Neural cell (in vitro differentiated cells): ENCODE results near the gene ST6GALNAC3. TPM values are rescaled to one million over a fixed set of nuclear protein-coding genes. Genes with fewer than 3 reads are reported as not detected.

Experiments used
- H2AFZ ChIP-seq: fragments of 200-600, 300-800 bp; sonication (generic), shearing (Covaris generic); 2 replicates; pipeline ENCODE4 v1.6.0; 2014; ENCODE audit warnings: low read depth, mild to moderate bottlenecking, antibody characterized with exemption, low read length, moderate library complexity
- H3F3A ChIP-seq: fragments of 200-600 bp; shearing (Covaris generic); 2 replicates; pipeline ENCODE4 v1.6.1; 2016; ENCODE audit warnings: mild to moderate bottlenecking, moderate library complexity, mixed read lengths, antibody characterized with exemption, low read length; ENCODE audit not compliant: insufficient read depth, poor library complexity, severe bottlenecking
- H3K27ac ChIP-seq: fragments of 200-600, 300-800 bp; sonication (generic), shearing (Covaris generic); 2 replicates; pipeline ENCODE4 v1.5.1; 2014; ENCODE audit warnings: mild to moderate bottlenecking, low read length, moderate library complexity
- H3K27me3 ChIP-seq: fragments of 300-800, 200-600 bp; sonication (generic), shearing (Covaris generic); 2 replicates; pipeline ENCODE4 v1.6.0; 2014; ENCODE audit warnings: mild to moderate bottlenecking, low read depth, low read length, moderate library complexity; ENCODE audit not compliant: insufficient read depth
- H3K36me3 ChIP-seq: fragments of 300-800, 200-600 bp; sonication (generic), shearing (Covaris generic); 2 replicates; pipeline ENCODE4 v1.5.1; 2014; ENCODE audit warnings: mild to moderate bottlenecking, antibody characterized with exemption, low read length, moderate library complexity; ENCODE audit not compliant: insufficient read depth
- H3K4me2 ChIP-seq: fragments of 300-800, 200-600 bp; sonication (generic), shearing (Covaris generic); 2 replicates; pipeline ENCODE4 v1.6.0; 2014; ENCODE audit warnings: mild to moderate bottlenecking, low read length
- H3K4me3 ChIP-seq: fragments of 300-800, 200-600 bp; sonication (generic), shearing (Covaris generic); 2 replicates; pipeline ENCODE4 v1.5.1; 2014; ENCODE audit warnings: mild to moderate bottlenecking, low read length, moderate library complexity
- H3K79me2 ChIP-seq: fragments of 200-600 bp; shearing (Covaris generic); replicated peaks from 2 replicates; pipeline ENCODE4 v1.6.0; 2014; ENCODE audit warnings: mild to moderate bottlenecking, low read length, moderate library complexity; ENCODE audit not compliant: insufficient read depth
- H3K9ac ChIP-seq: fragments of 300-800, 200-600 bp; sonication (generic), shearing (Covaris generic); 2 replicates; pipeline ENCODE4 v1.6.1; 2016; ENCODE audit warnings: mild to moderate bottlenecking, low read length, mixed read lengths
- H3K9me2 ChIP-seq: fragments of 200-600 bp; shearing (Covaris generic); 2 replicates; pipeline ENCODE4 v1.6.1; 2016; ENCODE audit warnings: mild to moderate bottlenecking, low read length, mixed read lengths; ENCODE audit not compliant: insufficient read depth
- H3K9me3 ChIP-seq: fragments of 200-600, 300-800 bp; sonication (generic), shearing (Covaris generic); 2 replicates; pipeline ENCODE4 v1.6.1; 2016; ENCODE audit warnings: mild to moderate bottlenecking, mixed run types, low read length, moderate library complexity, mixed read lengths
- H4K20me1 ChIP-seq: fragments of 200-600 bp; shearing (Covaris generic); 2 replicates; pipeline ENCODE4 v1.6.1; 2016; ENCODE audit warnings: mild to moderate bottlenecking, mixed run types; ENCODE audit not compliant: insufficient read depth
- EP300 ChIP-seq: fragments of 450-650 bp; conservative IDR thresholded peaks from 2 replicates; pipeline ENCODE4 v1.6.1; 2014; ENCODE audit warnings: antibody characterized with exemption, mild to moderate bottlenecking, moderate library complexity; ENCODE audit not compliant: poor library complexity, severe bottlenecking
- EZH2 ChIP-seq: fragments of 200-600, 300-800 bp; shearing (Covaris generic), sonication (generic); IDR thresholded peaks from 2 replicates; pipeline ENCODE4 v1.6.1; 2014; ENCODE audit warnings: antibody characterized with exemption, low read length, borderline replicate concordance, mild to moderate bottlenecking; ENCODE audit not compliant: insufficient read depth, poor library complexity, severe bottlenecking
- MXI1 ChIP-seq: fragments of 450-650 bp; conservative IDR thresholded peaks from 2 replicates; pipeline ENCODE4 v1.6.1; 2014; ENCODE audit warnings: antibody characterized with exemption, mild to moderate bottlenecking; ENCODE audit not compliant: poor library complexity, severe bottlenecking
- POLR2AphosphoS5 ChIP-seq: IDR thresholded peaks from 2 replicates; pipeline ENCODE4 v1.6.1; 2012
- RAD21 ChIP-seq: fragments of 450-650 bp; conservative IDR thresholded peaks from 2 replicates; pipeline ENCODE4 v1.6.1; 2014; ENCODE audit warnings: antibody characterized with exemption, mild to moderate bottlenecking, moderate library complexity
- SMC3 ChIP-seq: fragments of 450-650 bp; conservative IDR thresholded peaks from 2 replicates; pipeline ENCODE4 v1.6.1; 2014; ENCODE audit warnings: antibody characterized with exemption, mild to moderate bottlenecking, moderate library complexity; ENCODE audit not compliant: poor library complexity
- TAF1 ChIP-seq: IDR thresholded peaks from 2 replicates; pipeline ENCODE4 v1.6.1; 2012; ENCODE audit warnings: low read depth
- polyA plus RNA-seq: library from polyadenylated mRNA; depleted of rRNA; stranded (reverse); fragments of >200 nt; gene quantifications from 2 replicates; pipeline ENCODE4 v1.2.3, GENCODE V29; 2014
- TF ChIP-seq, protein P1 (sequence below): fragments of 450-650 bp; IDR thresholded peaks from 2 replicates; pipeline ENCODE4 v1.5.1; 2014; ENCODE audit warnings: antibody characterized with exemption, mild to moderate bottlenecking, moderate library complexity; ENCODE audit not compliant: poor library complexity, severe bottlenecking
- TF ChIP-seq, protein P2 (sequence below): IDR thresholded peaks from 2 replicates; pipeline ENCODE4 v1.6.1; 2012; ENCODE audit warnings: borderline replicate concordance

ST6GALNAC3 gene
- polyA plus RNA-seq, 1 donor from 2014 or later = 3.6 TPM

DNA sequence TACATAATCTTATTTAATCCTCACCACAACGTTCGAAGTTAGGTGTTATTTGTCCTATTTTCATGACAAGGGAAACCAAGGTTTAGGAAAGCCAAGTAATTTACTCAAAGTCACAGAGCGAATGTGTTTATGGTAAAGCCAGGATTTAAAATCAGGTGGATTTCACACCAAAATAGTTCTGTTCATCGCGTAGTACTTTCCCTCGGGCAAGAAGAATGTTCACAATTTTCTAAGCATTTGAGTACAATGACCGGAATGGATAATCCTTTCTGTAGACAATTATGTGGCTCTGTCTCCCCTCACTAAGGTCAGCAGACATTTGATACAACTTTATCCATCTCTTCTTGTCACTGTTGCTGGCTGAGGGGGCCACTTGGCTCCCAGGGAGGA, 204.2 kb downstream of the ST6GALNAC3 start:
- Histone ChIP-seq H3K9me3 (no peaks in the 10 kb centered on the region), H3K27me3 (no peaks in the 10 kb centered on the region), H3K36me3 (no peaks in the 10 kb centered on the region), H3K9me2 (no peaks in the 10 kb centered on the region), H4K20me1 (no peaks in the 10 kb centered on the region), H3F3A (no peaks in the 10 kb centered on the region), H3K4me2 (no peak overlapping the region), H3K27ac (no peak overlapping the region), H3K79me2 (no peaks in the 10 kb centered on the region), H3K9ac (no peak overlapping the region), H3K4me3 (no peak overlapping the region), H2AFZ (no peak overlapping the region)
- TF ChIP-seq TAF1 (no peak), SMC3 (no peak), RAD21 (no peak), EZH2 (no peak), MXI1 (no peak), POLR2AphosphoS5 (no peak), EP300 (no peak)
- TF ChIP-seq, protein P1, sequence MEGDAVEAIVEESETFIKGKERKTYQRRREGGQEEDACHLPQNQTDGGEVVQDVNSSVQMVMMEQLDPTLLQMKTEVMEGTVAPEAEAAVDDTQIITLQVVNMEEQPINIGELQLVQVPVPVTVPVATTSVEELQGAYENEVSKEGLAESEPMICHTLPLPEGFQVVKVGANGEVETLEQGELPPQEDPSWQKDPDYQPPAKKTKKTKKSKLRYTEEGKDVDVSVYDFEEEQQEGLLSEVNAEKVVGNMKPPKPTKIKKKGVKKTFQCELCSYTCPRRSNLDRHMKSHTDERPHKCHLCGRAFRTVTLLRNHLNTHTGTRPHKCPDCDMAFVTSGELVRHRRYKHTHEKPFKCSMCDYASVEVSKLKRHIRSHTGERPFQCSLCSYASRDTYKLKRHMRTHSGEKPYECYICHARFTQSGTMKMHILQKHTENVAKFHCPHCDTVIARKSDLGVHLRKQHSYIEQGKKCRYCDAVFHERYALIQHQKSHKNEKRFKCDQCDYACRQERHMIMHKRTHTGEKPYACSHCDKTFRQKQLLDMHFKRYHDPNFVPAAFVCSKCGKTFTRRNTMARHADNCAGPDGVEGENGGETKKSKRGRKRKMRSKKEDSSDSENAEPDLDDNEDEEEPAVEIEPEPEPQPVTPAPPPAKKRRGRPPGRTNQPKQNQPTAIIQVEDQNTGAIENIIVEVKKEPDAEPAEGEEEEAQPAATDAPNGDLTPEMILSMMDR = no peak
- TF ChIP-seq, protein P2, sequence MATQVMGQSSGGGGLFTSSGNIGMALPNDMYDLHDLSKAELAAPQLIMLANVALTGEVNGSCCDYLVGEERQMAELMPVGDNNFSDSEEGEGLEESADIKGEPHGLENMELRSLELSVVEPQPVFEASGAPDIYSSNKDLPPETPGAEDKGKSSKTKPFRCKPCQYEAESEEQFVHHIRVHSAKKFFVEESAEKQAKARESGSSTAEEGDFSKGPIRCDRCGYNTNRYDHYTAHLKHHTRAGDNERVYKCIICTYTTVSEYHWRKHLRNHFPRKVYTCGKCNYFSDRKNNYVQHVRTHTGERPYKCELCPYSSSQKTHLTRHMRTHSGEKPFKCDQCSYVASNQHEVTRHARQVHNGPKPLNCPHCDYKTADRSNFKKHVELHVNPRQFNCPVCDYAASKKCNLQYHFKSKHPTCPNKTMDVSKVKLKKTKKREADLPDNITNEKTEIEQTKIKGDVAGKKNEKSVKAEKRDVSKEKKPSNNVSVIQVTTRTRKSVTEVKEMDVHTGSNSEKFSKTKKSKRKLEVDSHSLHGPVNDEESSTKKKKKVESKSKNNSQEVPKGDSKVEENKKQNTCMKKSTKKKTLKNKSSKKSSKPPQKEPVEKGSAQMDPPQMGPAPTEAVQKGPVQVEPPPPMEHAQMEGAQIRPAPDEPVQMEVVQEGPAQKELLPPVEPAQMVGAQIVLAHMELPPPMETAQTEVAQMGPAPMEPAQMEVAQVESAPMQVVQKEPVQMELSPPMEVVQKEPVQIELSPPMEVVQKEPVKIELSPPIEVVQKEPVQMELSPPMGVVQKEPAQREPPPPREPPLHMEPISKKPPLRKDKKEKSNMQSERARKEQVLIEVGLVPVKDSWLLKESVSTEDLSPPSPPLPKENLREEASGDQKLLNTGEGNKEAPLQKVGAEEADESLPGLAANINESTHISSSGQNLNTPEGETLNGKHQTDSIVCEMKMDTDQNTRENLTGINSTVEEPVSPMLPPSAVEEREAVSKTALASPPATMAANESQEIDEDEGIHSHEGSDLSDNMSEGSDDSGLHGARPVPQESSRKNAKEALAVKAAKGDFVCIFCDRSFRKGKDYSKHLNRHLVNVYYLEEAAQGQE = no peak

DNA sequence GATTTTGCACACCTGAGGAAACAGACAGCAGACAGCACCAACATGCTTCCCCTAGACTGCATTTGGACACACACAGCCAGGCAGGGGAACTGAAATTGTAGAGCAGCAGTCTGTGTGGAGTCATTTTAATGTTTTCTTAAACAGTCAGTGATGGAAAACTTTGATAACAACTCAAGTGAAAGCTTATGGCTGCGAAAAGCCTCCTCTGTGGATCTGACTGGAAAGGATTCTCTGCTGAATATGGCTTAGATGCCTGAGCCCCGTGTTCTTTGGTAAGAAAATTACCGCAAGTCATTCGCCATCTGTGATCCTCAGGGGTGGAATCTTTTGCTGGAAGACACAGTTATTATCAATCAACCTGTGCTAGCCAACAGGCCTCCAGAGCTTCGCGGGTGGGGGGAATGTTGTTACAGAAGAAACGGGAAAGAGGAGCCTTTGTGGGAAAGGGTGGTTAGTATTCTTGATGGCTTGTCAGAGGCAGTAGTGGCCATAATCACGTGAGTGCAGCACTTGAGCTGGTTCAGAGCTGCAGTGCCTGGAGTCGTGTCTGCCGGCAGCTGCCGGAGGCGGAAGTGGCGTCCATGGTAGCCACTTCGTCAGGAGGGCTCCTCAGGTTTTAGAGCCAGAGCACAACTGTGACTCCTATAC, 204.7 kb downstream of the ST6GALNAC3 start:
- H3K79me2 ChIP-seq = no peaks in the 10 kb centered on the region
- TF ChIP-seq, protein P1 = no peak
- no peak for TF ChIP-seq EZH2
- no peak for TF ChIP-seq MXI1
- no peak for TF ChIP-seq RAD21
- TF ChIP-seq EP300 = no peak
- no peak for TF ChIP-seq POLR2AphosphoS5
- TF ChIP-seq TAF1 = no peak
- no peak overlapping the region for H3K27ac ChIP-seq
- no peak overlapping the region for H2AFZ ChIP-seq
- no peaks in the 10 kb centered on the region for H3K36me3 ChIP-seq
- H4K20me1 ChIP-seq = no peaks in the 10 kb centered on the region
- H3K9me2 ChIP-seq = no peaks in the 10 kb centered on the region
- H3K4me2 ChIP-seq = no peak overlapping the region
- H3K9ac ChIP-seq = no peak overlapping the region
- H3K4me3 ChIP-seq = no peak overlapping the region
- no peaks in the 10 kb centered on the region for H3K9me3 ChIP-seq
- H3F3A ChIP-seq = no peaks in the 10 kb centered on the region
- no peaks in the 10 kb centered on the region for H3K27me3 ChIP-seq
